Naive thymus-derived CD4-positive, alpha-beta T cell (primary cell): Measurements from ENCODE around the gene PPP2R1A. TPM values are rescaled to one million over a fixed set of nuclear protein-coding genes. Genes with fewer than 3 reads are reported as not detected.
"Not testable (repeated sequence)": the region's sequence is repeated elsewhere in the genome, so short reads cannot be mapped to it uniquely, and the experiment has no call there.

ENCODE experiments used
- ATAC-seq: fragments of 150-1000 bp; cut with Tn5 transposase; 2 replicates; pipeline ENCODE4 v1.10.0; 2021; ENCODE audit warnings: mild to moderate bottlenecking, moderate library complexity
- CTCF ChIA-PET: fragments of 350-600 bp; sonication (Branson Sonifier 250); formaldehyde crosslinking; loops from one replicate; lab custom pipeline; 2021; ENCODE audit warnings: antibody characterized with exemption; lab: Charles Lee
- POLR2A ChIA-PET: fragments of 350-600 bp; sonication (Branson Sonifier 250); formaldehyde crosslinking; loops from one replicate; lab custom pipeline; 2021; ENCODE audit warnings: antibody characterized with exemption, inconsistent platforms; lab: Charles Lee
- DNase-seq, 9 donors: peaks; one replicate each; pipeline versions ENCODE4 v3.0.0 to v3.0.0-alpha.2; 2020 to 2022; ENCODE audit warnings: mixed read lengths in 1 of 9
- H3K27ac ChIP-seq: one replicate; pipeline ENCODE4 v1.7.0; 2013; ENCODE audit warnings: mild to moderate bottlenecking, low read depth, low read length, moderate library complexity
- H3K27me3 ChIP-seq, 2 donors: one replicate each; pipeline ENCODE4 v1.7.0; 2013; ENCODE audit warnings: low read length in 2 of 2, mild to moderate bottlenecking in 2 of 2, moderate library complexity in 2 of 2; ENCODE audit not compliant: control insufficient read depth in 2 of 2, insufficient read depth in 2 of 2
- H3K36me3 ChIP-seq, 3 experiments: 1 replicate in 2 of 3; 2 replicates in 1 of 3; pipeline ENCODE4 v1.7.0; 2013; ENCODE audit warnings: low read length in 3 of 3, mild to moderate bottlenecking in 3 of 3, moderate library complexity in 1 of 3; ENCODE audit not compliant: insufficient read depth in 3 of 3, control insufficient read depth in 2 of 3
- H3K4me1 ChIP-seq, 2 donors: one replicate each; pipeline ENCODE4 v1.7.0; 2013; ENCODE audit warnings: low read length in 2 of 2, mild to moderate bottlenecking in 2 of 2, moderate library complexity in 1 of 2; ENCODE audit not compliant: control insufficient read depth in 2 of 2, insufficient read depth in 2 of 2
- H3K4me3 ChIP-seq: 2 replicates; pipeline ENCODE4 v1.7.0; 2013; ENCODE audit warnings: mild to moderate bottlenecking, low read length
- H3K9me3 ChIP-seq, 3 experiments: 1 replicate in 2 of 3; 2 replicates in 1 of 3; pipeline ENCODE4 v1.7.0; 2013; ENCODE audit warnings: low read length in 3 of 3; ENCODE audit not compliant: control insufficient read depth in 2 of 3
- H3K27ac Mint-ChIP-seq, 9 donors: one replicate each; pipeline ENCODE4 v1.8.0; 2020 to 2022; ENCODE audit warnings: mixed read lengths in 9 of 9, mild to moderate bottlenecking in 8 of 9, moderate library complexity in 5 of 9, inconsistent platforms in 2 of 9
- H3K27me3 Mint-ChIP-seq, 5 donors: one replicate each; pipeline ENCODE4 v1.8.0; 2021 to 2022; ENCODE audit warnings: mixed read lengths in 5 of 5, mild to moderate bottlenecking in 1 of 5
- H3K36me3 Mint-ChIP-seq, 5 donors: one replicate each; pipeline ENCODE4 v1.8.0; 2020 to 2022; ENCODE audit warnings: mixed read lengths in 5 of 5, mild to moderate bottlenecking in 3 of 5, inconsistent platforms in 1 of 5
- H3K4me1 Mint-ChIP-seq, 7 donors: one replicate each; pipeline ENCODE4 v1.8.0; 2020 to 2022; ENCODE audit warnings: mixed read lengths in 7 of 7, mild to moderate bottlenecking in 3 of 7, inconsistent platforms in 1 of 7
- H3K4me3 Mint-ChIP-seq, 10 donors: one replicate each; pipeline ENCODE4 v1.8.0; 2020 to 2022; ENCODE audit warnings: mild to moderate bottlenecking in 10 of 10, mixed read lengths in 10 of 10, moderate library complexity in 6 of 10, inconsistent platforms in 2 of 10
- H3K9me3 Mint-ChIP-seq, 11 donors: one replicate each; pipeline ENCODE4 v1.8.0; 2020 to 2022; ENCODE audit warnings: mixed read lengths in 11 of 11, mild to moderate bottlenecking in 4 of 11, inconsistent platforms in 1 of 11, moderate library complexity in 1 of 11
- intact Hi-C, 2 donors: fragments of 100-400 bp; cut with micrococcal nuclease; formaldehyde crosslinking; loops; one replicate each; pipeline ENCODE4 v1.15.1; 2023
- polyA plus RNA-seq, 2 donors: library from polyadenylated mRNA; unstranded; fragments of 300-500 nt; fragmentation: Illumina TruSeq; gene quantifications; one replicate each; pipeline ENCODE4 v1.2.3, GENCODE V29; 2021
- total RNA-seq, 6 experiments: library from RNA in 5 of 6; stranded (reverse) in 5 of 6; gene quantifications; 1 replicate in 5 of 6; 2 replicates in 1 of 6; pipeline ENCODE4 v1.2.3 and lab custom pipeline; 2021 to 2026

PPP2R1A gene
- total and polyA plus RNA-seq, 7 experiments from 2014 or later, result 148 to 215 (median 165) TPM

GRCh38 chr19:52196256-52196967 is 6.6 kb downstream of the PPP2R1A start:
- peaks cover 27 to 95% (median 87%) of the 10 kb centered on the region in 7 donors for H3K4me1 Mint-ChIP-seq
- H3K9me3 Mint-ChIP-seq, result no peaks in the 10 kb centered on the region
- Histone ChIP-seq H3K36me3 (peaks cover 7 to 63% (median 17%) of the 10 kb centered on the region in 3 experiments), H3K27me3 (no peaks in the 10 kb centered on the region), H3K4me3 (no peak overlapping the region), H3K9me3 (no peaks in the 10 kb centered on the region), H3K4me1 (peaks cover 17 to 34% of the 10 kb centered on the region in 2 donors), H3K27ac (no peak overlapping the region)
- ATAC-seq (no peak), DNase-seq (no peak)
- H3K27me3 Mint-ChIP-seq, result no peaks in the 10 kb centered on the region
- H3K4me3 Mint-ChIP-seq, result no peak overlapping the region
- intact Hi-C loops, result no loop called here
- CTCF ChIA-PET, result interaction anchor here (1.1 kb wide), 1 partner anchor 41 kb away, joined by 8 read pairs; no protein-coding TSS in a partner anchor
- POLR2A ChIA-PET, result interaction anchor here (0.5 kb wide), 1 partner anchor 17 kb away, joined by 3 read pairs; no protein-coding TSS in a partner anchor
- H3K36me3 Mint-ChIP-seq, result peaks cover 4 to 61% (median 36%) of the 10 kb centered on the region in 5 donors
- peak overlapping the region in 1 of 9 donors; percentile 59 for H3K27ac Mint-ChIP-seq

DNA sequence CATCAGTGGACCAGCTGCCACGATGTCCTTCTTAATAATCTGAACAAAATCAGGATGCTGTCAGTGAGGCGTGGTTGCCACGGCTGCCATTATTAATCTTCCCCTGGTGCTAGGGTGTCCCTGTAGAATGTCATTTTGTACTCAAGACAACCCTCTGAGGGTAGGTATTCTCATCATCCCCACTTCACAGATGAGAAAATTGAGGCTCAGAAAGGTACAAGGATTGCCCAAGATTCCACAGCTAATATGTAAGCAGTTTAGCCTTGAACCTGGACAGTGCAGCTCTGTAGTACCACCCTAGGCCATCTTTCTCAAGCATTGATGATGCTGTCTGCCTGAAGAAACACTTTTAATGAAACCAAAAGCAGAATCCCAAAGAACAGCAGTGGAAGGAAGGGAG is 8.1 kb downstream of the PPP2R1A start:
- Histone ChIP-seq H3K4me3 (no peak overlapping the region), H3K4me1 (peaks cover 4 to 19% of the 10 kb centered on the region in 2 donors), H3K27me3 (no peaks in the 10 kb centered on the region), H3K36me3 (peaks cover 12 to 72% (median 23%) of the 10 kb centered on the region in 3 experiments), H3K27ac (no peak overlapping the region), H3K9me3 (no peaks in the 10 kb centered on the region)
- CTCF ChIA-PET, result interaction anchor here (1.5 kb wide), 1 partner anchor 40 kb away, joined by 4 read pairs; no protein-coding TSS in a partner anchor
- DNase-seq (no peak), ATAC-seq (no peak)
- peaks cover 18 to 95% (median 87%) of the 10 kb centered on the region in 7 donors for H3K4me1 Mint-ChIP-seq
- no peaks in the 10 kb centered on the region for H3K9me3 Mint-ChIP-seq
- peaks cover 3 to 61% (median 36%) of the 10 kb centered on the region in 5 donors for H3K36me3 Mint-ChIP-seq
- POLR2A ChIA-PET, result interaction anchor here (0.5 to 1.8 kb wide), 4 partner anchors 9 to 100 kb away, joined by 3 to 5 read pairs (median 4); partner anchors contain the start of gene ZNF836
- no peak overlapping the region for H3K4me3 Mint-ChIP-seq
- no peaks in the 10 kb centered on the region for H3K27me3 Mint-ChIP-seq
- intact Hi-C loops, result no loop called here
- H3K27ac Mint-ChIP-seq, result peak overlapping the region in 3 of 9 donors; percentile 11 to 41 (median 22)

- Histone ChIP-seq H3K9me3 (no peaks in the 10 kb centered on the region), H3K36me3 (peaks cover 16 to 76% (median 29%) of the 10 kb centered on the region in 3 experiments), H3K27me3 (no peaks in the 10 kb centered on the region), H3K4me1 (peaks cover 4 to 19% of the 10 kb centered on the region in 2 donors), H3K27ac (no peak overlapping the region), H3K4me3 (no peak overlapping the region)
- ChIA-PET CTCF (interaction anchor here (1.5 kb wide), 1 partner anchor 39 kb away, joined by 4 read pairs; no protein-coding TSS in a partner anchor), POLR2A (interaction anchor here (0.6 to 1.8 kb wide), 3 partner anchors 9 to 100 kb away, joined by 3 to 5 read pairs (median 4); partner anchors contain the start of gene ZNF836)
- no peaks in the 10 kb centered on the region for H3K27me3 Mint-ChIP-seq
- peaks cover 0 to 64% (median 37%) of the 10 kb centered on the region in 5 donors for H3K36me3 Mint-ChIP-seq
- intact Hi-C loops, result no loop called here
- no peak for ATAC-seq
- H3K27ac Mint-ChIP-seq, result peak overlapping the region in 1 of 9 donors; percentile 38
- no peak overlapping the region for H3K4me3 Mint-ChIP-seq
- H3K4me1 Mint-ChIP-seq, result peaks cover 16 to 93% (median 87%) of the 10 kb centered on the region in 7 donors
- no peaks in the 10 kb centered on the region for H3K9me3 Mint-ChIP-seq
- DNase-seq, result no peak
These were observed 8.8 kb downstream of the PPP2R1A start for GRCh38 chr19:52198678-52199077.

GRCh38 chr19:52200044-52200443 is 10.2 kb downstream of the PPP2R1A start:
- H3K4me3 ChIP-seq, result no peak overlapping the region
- H3K4me1 ChIP-seq, result peaks cover 0 to 7% of the 10 kb centered on the region in 2 donors
- intact Hi-C loops, result no loop called here
- no peaks in the 10 kb centered on the region for H3K9me3 Mint-ChIP-seq
- ATAC-seq (no peak), DNase-seq (no peak)
- H3K27ac ChIP-seq, result no peak overlapping the region
- no peaks in the 10 kb centered on the region for H3K9me3 ChIP-seq
- peaks cover 16 to 79% (median 31%) of the 10 kb centered on the region in 3 experiments for H3K36me3 ChIP-seq
- H3K4me1 Mint-ChIP-seq, result peaks cover 11 to 94% (median 88%) of the 10 kb centered on the region in 7 donors
- POLR2A ChIA-PET, result no interaction called here
- H3K27me3 ChIP-seq, result no peaks in the 10 kb centered on the region
- no peak overlapping the region for H3K4me3 Mint-ChIP-seq
- H3K27me3 Mint-ChIP-seq, result no peaks in the 10 kb centered on the region
- CTCF ChIA-PET, result interaction anchor here (1.2 kb wide), 1 partner anchor 37 kb away, joined by 3 read pairs; no protein-coding TSS in a partner anchor
- peak overlapping the region in 2 of 9 donors; percentile 28 to 54 for H3K27ac Mint-ChIP-seq
- peaks cover 13 to 63% (median 39%) of the 10 kb centered on the region in 5 donors for H3K36me3 Mint-ChIP-seq

DNA sequence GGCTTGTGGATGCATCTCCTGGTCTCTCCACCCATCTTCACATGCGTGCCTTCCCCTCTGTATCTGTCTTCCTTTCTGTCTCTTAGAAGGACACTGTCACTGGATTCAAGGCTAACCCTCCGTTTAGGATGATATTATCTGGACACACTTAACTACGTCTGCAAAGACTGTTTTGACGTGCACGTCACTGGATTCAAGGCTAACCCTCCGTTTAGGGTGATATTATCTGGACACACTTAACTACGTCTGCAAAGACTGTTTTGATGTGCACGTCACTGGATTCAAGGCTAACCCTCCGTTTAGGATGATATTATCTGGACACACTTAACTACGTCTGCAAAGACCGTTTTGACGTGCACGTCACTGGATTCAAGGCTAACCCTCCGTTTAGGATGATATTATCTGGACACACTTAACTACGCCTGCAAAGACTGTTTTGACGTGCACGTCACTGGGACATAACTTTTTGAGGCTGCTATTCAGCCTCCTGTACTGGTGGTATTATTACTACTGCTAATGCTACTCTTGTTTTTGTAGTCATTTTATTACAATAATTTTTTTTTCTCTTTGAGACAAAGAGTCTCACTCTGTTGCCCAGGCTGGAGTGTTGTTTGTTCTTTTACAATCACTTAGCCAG is 11.0 kb downstream of the PPP2R1A start:
- H3K4me1 ChIP-seq, H3K27me3 Mint-ChIP-seq, CTCF ChIA-PET, H3K9me3 ChIP-seq, POLR2A ChIA-PET, intact Hi-C loops, H3K27ac Mint-ChIP-seq, H3K4me3 ChIP-seq, H3K27me3 ChIP-seq, DNase-seq, H3K9me3 Mint-ChIP-seq, ATAC-seq, H3K27ac ChIP-seq, H3K4me3 Mint-ChIP-seq: not testable (repeated sequence)
- H3K36me3 Mint-ChIP-seq, result peaks cover 15 to 64% (median 45%) of the 10 kb centered on the region in 5 donors
- peaks cover 11 to 94% (median 90%) of the 10 kb centered on the region in 7 donors for H3K4me1 Mint-ChIP-seq
- peaks cover 22 to 79% (median 36%) of the 10 kb centered on the region in 3 experiments for H3K36me3 ChIP-seq

GRCh38 chr19:52206481-52206880 is 16.6 kb downstream of the PPP2R1A start:
- peak overlapping the region in 1 of 9 donors; percentile 25 for H3K27ac Mint-ChIP-seq
- POLR2A ChIA-PET, result no interaction called here
- CTCF ChIA-PET, result no interaction called here

More at GRCh38 chr19:52206481-52206880, 16.6 kb downstream of the PPP2R1A start:
- DNase-seq (no peak), ATAC-seq (no peak)
- Histone ChIP-seq H3K36me3 (peaks cover 36 to 100% (median 57%) of the 10 kb centered on the region in 3 experiments), H3K9me3 (no peaks in the 10 kb centered on the region), H3K4me1 (no peaks in the 10 kb centered on the region), H3K27ac (no peak overlapping the region), H3K27me3 (no peaks in the 10 kb centered on the region), H3K4me3 (no peak overlapping the region)
- Mint-ChIP-seq H3K4me3 (no peak overlapping the region), H3K9me3 (no peaks in the 10 kb centered on the region), H3K36me3 (peaks cover 19 to 74% (median 52%) of the 10 kb centered on the region in 5 donors), H3K4me1 (peaks cover 11 to 68% (median 52%) of the 10 kb centered on the region in 7 donors), H3K27me3 (no peaks in the 10 kb centered on the region)
- intact Hi-C loops, result no loop called here
